Upper lobe of right lung (tissue), 1 donor: ENCODE data around the gene CASK. TPM values are rescaled to one million over a fixed set of nuclear protein-coding genes. Genes with fewer than 3 reads are reported as not detected.

Experiments used
- ATAC-seq: fragments of 200-7000 bp; cut with Tn5 transposase; one replicate; pipeline ENCODE4 v1.9.1; 2020; ENCODE audit warnings: mild to moderate bottlenecking, moderate library complexity
- DNase-seq: peaks from one replicate; pipeline ENCODE4 v3.0.0-alpha.2; 2020
- H3K27ac ChIP-seq: fragments of 200-600 bp; one replicate; pipeline ENCODE4 v1.8.0; 2022
- H3K27me3 ChIP-seq: fragments of 200-600 bp; one replicate; pipeline ENCODE4 v1.8.0; 2022; ENCODE audit warnings: mild to moderate bottlenecking
- H3K36me3 ChIP-seq: fragments of 200-600 bp; one replicate; pipeline ENCODE4 v1.8.0; 2022
- H3K4me1 ChIP-seq: fragments of 200-600 bp; one replicate; pipeline ENCODE4 v1.8.0; 2022
- H3K4me3 ChIP-seq: fragments of 200-600 bp; one replicate; pipeline ENCODE4 v1.8.0; 2022; ENCODE audit warnings: mild to moderate bottlenecking
- H3K9me3 ChIP-seq: fragments of 200-600 bp; one replicate; pipeline ENCODE4 v1.8.0; 2022
- CTCF ChIP-seq: fragments of 200-600 bp; IDR thresholded peaks from one replicate; pipeline ENCODE4 v1.8.0; 2022; ENCODE audit warnings: antibody characterized with exemption
- intact Hi-C: fragments of 100-400 bp; cut with DNase I; formaldehyde crosslinking; loops from one replicate; pipeline ENCODE4 v1.11.0; 2022
- total RNA-seq: library from RNA; stranded (reverse); fragmentation: NEBNext Ultra II Directional; extraction: Animal tissue kit (Norgen Biotek cat#: 25700); gene quantifications from one replicate; pipeline ENCODE4 v1.2.1, GENCODE V29; 2021
- donor health status: DM: no; HTN: yes; CAD: no; lungs with severe emphysema.

CASK gene
- total RNA-seq, 1 donor from 2014 or later: 60.4 TPM

DNA sequence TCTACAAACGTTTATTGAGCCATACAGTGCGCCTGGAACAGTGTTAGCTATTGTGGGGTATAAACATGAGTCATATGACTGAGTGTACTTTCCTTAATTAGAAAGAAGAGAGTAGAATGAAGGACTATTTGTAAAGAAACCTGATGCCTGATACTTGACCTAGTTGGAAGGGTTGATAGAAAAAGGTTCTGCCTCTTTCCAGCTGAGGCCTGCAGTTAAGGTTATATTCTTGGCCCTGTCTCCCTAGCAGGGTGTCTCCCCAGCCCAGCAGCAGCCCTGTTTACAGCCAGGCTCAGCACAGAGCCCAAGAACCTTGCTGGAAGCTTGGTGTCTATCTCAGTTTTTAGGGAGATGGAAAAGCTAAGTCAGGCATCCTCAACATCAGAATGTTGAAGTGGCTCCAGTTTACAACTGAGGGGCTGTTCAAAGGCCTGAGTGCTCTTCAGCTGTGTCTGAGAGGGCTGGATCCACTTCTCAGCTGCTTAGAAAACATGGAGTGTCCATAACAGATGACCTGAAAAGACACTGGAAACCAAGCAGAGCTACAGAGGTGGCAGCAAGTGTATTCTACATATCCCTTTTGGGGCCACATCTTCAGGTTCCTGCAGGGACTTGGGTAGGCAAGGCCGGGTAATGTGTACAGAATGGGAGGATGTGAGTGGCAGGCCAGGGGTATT lies 454.6 kb downstream of the CASK start:
- no peaks in the 10 kb centered on the region for H3K9me3 ChIP-seq
- intact Hi-C loops: no loop called here
- ATAC-seq (peak; percentile 74), DNase-seq (no peak)
- no peaks in the 10 kb centered on the region for H3K27me3 ChIP-seq
- no peaks in the 10 kb centered on the region for H3K36me3 ChIP-seq
- TF ChIP-seq CTCF: no peak
- no peak overlapping the region for H3K27ac ChIP-seq
- no peak overlapping the region for H3K4me3 ChIP-seq
- no peaks in the 10 kb centered on the region for H3K4me1 ChIP-seq

Other genes with a start within 250 kb of the CASK start
- 28.0 TPM for gene GPR34, start 234.6 kb downstream of the CASK start, total RNA-seq
- 3.4 TPM for gene GPR82, start 199.4 kb downstream of the CASK start, total RNA-seq